Kidney epithelial cell (primary cell): ENCODE data around the gene ABHD16A. TPM values are rescaled to one million over a fixed set of nuclear protein-coding genes. Genes with fewer than 3 reads are reported as not detected.

ENCODE experiments used
- DNase-seq: peaks from one replicate; pipeline ENCODE4 v3.0.0-alpha.2; 2010; ENCODE audit warnings: low read depth
- H3K27me3 ChIP-seq: 2 replicates; pipeline ENCODE4 v1.6.0; 2011; ENCODE audit warnings: low read length; ENCODE audit not compliant: control insufficient read depth, insufficient read depth
- H3K36me3 ChIP-seq: 2 replicates; pipeline ENCODE4 v1.5.1; 2011; ENCODE audit warnings: low read length; ENCODE audit not compliant: control insufficient read depth, insufficient read depth
- H3K4me3 ChIP-seq: 2 replicates; pipeline ENCODE4 v1.5.1; 2011; ENCODE audit warnings: low read depth, mild to moderate bottlenecking, control low read depth, low read length
- CTCF ChIP-seq: IDR thresholded peaks from 2 replicates; pipeline ENCODE4 v1.5.1; 2011; ENCODE audit warnings: mild to moderate bottlenecking, moderate library complexity, low read length, control low read depth, inconsistent platforms; ENCODE audit not compliant: insufficient read depth, poor library complexity, severe bottlenecking
- total RNA-seq: library from RNA; depleted of rRNA; stranded (reverse); fragments of >200 nt; gene quantifications from 2 replicates; pipeline ENCODE4 v1.2.3, GENCODE V29; 2015

ABHD16A gene
- total RNA-seq, 1 donor from 2014 or later, result 43.8 TPM

- H3K4me3 ChIP-seq, result no peak overlapping the region
- TF ChIP-seq CTCF, result no peak
- DNase-seq, result no peak
- no peaks in the 10 kb centered on the region for H3K27me3 ChIP-seq
- peaks cover 5% of the 10 kb centered on the region for H3K36me3 ChIP-seq
These were observed 64.1 kb downstream of the ABHD16A start for GRCh38 chr6:31639043-31639442.

Other genes with a start within 250 kb of the ABHD16A start
- 6.9 and 8.1 TPM in 2 replicates for gene MICB, start 205.2 kb downstream of the ABHD16A start, total RNA-seq
- gene MCCD1, start 174.4 kb downstream of the ABHD16A start, total RNA-seq, result not detected in 2 replicates
- 290 and 412 TPM in 2 replicates for gene DDX39B, start 161.3 kb downstream of the ABHD16A start, total RNA-seq
- gene ATP6V1G2, start 156.7 kb downstream of the ABHD16A start, total RNA-seq, result 0.67 and 2.7 TPM in 2 replicates
- 41.9 and 44.0 TPM in 2 replicates for gene NFKBIL1, start 155.7 kb downstream of the ABHD16A start, total RNA-seq
- 0.92 TPM in 1 of 2 replicates, not detected in the other for gene LTA, start 131.0 kb downstream of the ABHD16A start, total RNA-seq
- 16.7 and 18.6 TPM in 2 replicates for gene TNF, start 127.8 kb downstream of the ABHD16A start, total RNA-seq
- gene LTB, start 120.9 kb downstream of the ABHD16A start, total RNA-seq, result 19.3 and 21.4 TPM in 2 replicates
- 0.42 TPM in 1 of 2 replicates, not detected in the other for gene LST1, start 117.0 kb downstream of the ABHD16A start, total RNA-seq
- not detected in 2 replicates for gene NCR3, start 110.3 kb downstream of the ABHD16A start, total RNA-seq
- 0.33 TPM in 1 of 2 replicates, not detected in the other for gene AIF1, start 88.1 kb downstream of the ABHD16A start, total RNA-seq
- gene PRRC2A, start 82.6 kb downstream of the ABHD16A start, total RNA-seq, result 117 and 143 TPM in 2 replicates
- gene BAG6, start 50.7 kb downstream of the ABHD16A start, total RNA-seq, result 468 and 473 TPM in 2 replicates
- gene APOM, start 47.4 kb downstream of the ABHD16A start, total RNA-seq, result 1.3 and 1.8 TPM in 2 replicates
- 19.0 and 24.9 TPM in 2 replicates for gene C6orf47, start 42.5 kb downstream of the ABHD16A start, total RNA-seq
- 17.7 and 22.0 TPM in 2 replicates for gene GPANK1, start 38.3 kb downstream of the ABHD16A start, total RNA-seq
- gene CSNK2B, start 37.2 kb downstream of the ABHD16A start, total RNA-seq, result 366 and 405 TPM in 2 replicates
- gene LY6G5B, start 33.3 kb downstream of the ABHD16A start, total RNA-seq, result 2.8 and 6.0 TPM in 2 replicates
- not detected in 2 replicates for gene LY6G5C, start 22.3 kb downstream of the ABHD16A start, total RNA-seq
- not detected in 2 replicates for gene LY6G6F, start 3.5 kb upstream of the ABHD16A start, total RNA-seq
- not detected in 2 replicates for gene LY6G6D, start 12.0 kb upstream of the ABHD16A start, total RNA-seq
- not detected in 2 replicates for gene LY6G6C, start 18.4 kb upstream of the ABHD16A start, total RNA-seq
- gene MPIG6B, start 20.0 kb upstream of the ABHD16A start, total RNA-seq, result 0.29 TPM in 1 of 2 replicates, not detected in the other
- 91.5 and 106 TPM in 2 replicates for gene DDAH2, start 26.0 kb upstream of the ABHD16A start, total RNA-seq
- 494 and 498 TPM in 2 replicates for gene CLIC1, start 33.2 kb upstream of the ABHD16A start, total RNA-seq
- 8.9 and 13.1 TPM in 2 replicates for gene MSH5, start 36.7 kb upstream of the ABHD16A start, total RNA-seq
- gene SAPCD1, start 59.3 kb upstream of the ABHD16A start, total RNA-seq, result 1.1 and 2.2 TPM in 2 replicates
- gene VWA7, start 74.0 kb upstream of the ABHD16A start, total RNA-seq, result 1.5 and 3.1 TPM in 2 replicates
- 165 and 181 TPM in 2 replicates for gene VARS1, start 92.4 kb upstream of the ABHD16A start, total RNA-seq
- 78.6 and 89.0 TPM in 2 replicates for gene LSM2, start 103.6 kb upstream of the ABHD16A start, total RNA-seq
- 0.46 and 1.1 TPM in 2 replicates for gene HSPA1L, start 112.0 kb upstream of the ABHD16A start, total RNA-seq
- gene HSPA1A, start 112.2 kb upstream of the ABHD16A start, total RNA-seq, result 54.6 and 67.0 TPM in 2 replicates
- 68.3 and 79.1 TPM in 2 replicates for gene HSPA1B, start 124.4 kb upstream of the ABHD16A start, total RNA-seq
- gene NEU1, start 159.5 kb upstream of the ABHD16A start, total RNA-seq, result 142 and 152 TPM in 2 replicates
- gene SLC44A4, start 175.7 kb upstream of the ABHD16A start, total RNA-seq, result 17.7 and 26.1 TPM in 2 replicates
- 55.7 and 59.3 TPM in 2 replicates for gene EHMT2, start 194.4 kb upstream of the ABHD16A start, total RNA-seq
- gene ZBTB12, start 198.8 kb upstream of the ABHD16A start, total RNA-seq, result 3.0 and 4.9 TPM in 2 replicates
- 0.07 and 0.63 TPM in 2 replicates for gene C2, start 224.4 kb upstream of the ABHD16A start, total RNA-seq
- 1.9 and 13.8 TPM in 2 replicates for gene CFB, start 242.8 kb upstream of the ABHD16A start, total RNA-seq